Left ventricle myocardium inferior (tissue), 1 donor: Measurements from ENCODE around the gene C18orf63. TPM values are rescaled to one million over a fixed set of nuclear protein-coding genes. Genes with fewer than 3 reads are reported as not detected.
A peak's percentile ranks its signal among the peaks of the same experiment; 100 is the strongest.
"Not testable (repeated sequence)": the region's sequence is repeated elsewhere in the genome, so short reads cannot be mapped to it uniquely, and the experiment has no call there.

Experiments used
- DNase-seq: peaks from one replicate; pipeline ENCODE4 v3.0.0-alpha.2; 2020
- H3K27ac ChIP-seq: fragments of 200-600 bp; replicated peaks from 2 replicates; pipeline ENCODE4 v1.8.0; 2021
- H3K27me3 ChIP-seq: fragments of 200-600 bp; 2 replicates; pipeline ENCODE4 v1.8.0; 2021; ENCODE audit warnings: low read depth
- H3K36me3 ChIP-seq: fragments of 200-600 bp; 2 replicates; pipeline ENCODE4 v1.8.0; 2021
- H3K4me1 ChIP-seq: fragments of 200-600 bp; 2 replicates; pipeline ENCODE4 v1.8.0; 2021
- H3K4me3 ChIP-seq: fragments of 200-600 bp; 2 replicates; pipeline ENCODE4 v1.8.0; 2021; ENCODE audit warnings: mild to moderate bottlenecking, moderate library complexity
- H3K9me3 ChIP-seq: fragments of 200-600 bp; replicated peaks from 2 replicates; pipeline ENCODE4 v1.8.0; 2021
- CTCF ChIP-seq: fragments of 200-600 bp; IDR thresholded peaks from 2 replicates; pipeline ENCODE4 v1.8.0; 2021; ENCODE audit warnings: antibody characterized with exemption, mild to moderate bottlenecking, borderline replicate concordance
- intact Hi-C: fragments of 100-400 bp; cut with micrococcal nuclease; formaldehyde crosslinking; loops from one replicate; pipeline ENCODE4 v1.11.0; 2022
- total RNA-seq: library from RNA; stranded (reverse); fragmentation: NEBNext Ultra II Directional; extraction: Animal tissue kit (Norgen Biotek cat#: 25700); gene quantifications from one replicate; pipeline ENCODE4 v1.2.1, GENCODE V29; 2021
- donor health status: DM: no; HTN: yes; CAD: no; lungs with severe emphysema.

C18orf63 gene
- total RNA-seq, 1 donor from 2014 or later = not detected

DNA sequence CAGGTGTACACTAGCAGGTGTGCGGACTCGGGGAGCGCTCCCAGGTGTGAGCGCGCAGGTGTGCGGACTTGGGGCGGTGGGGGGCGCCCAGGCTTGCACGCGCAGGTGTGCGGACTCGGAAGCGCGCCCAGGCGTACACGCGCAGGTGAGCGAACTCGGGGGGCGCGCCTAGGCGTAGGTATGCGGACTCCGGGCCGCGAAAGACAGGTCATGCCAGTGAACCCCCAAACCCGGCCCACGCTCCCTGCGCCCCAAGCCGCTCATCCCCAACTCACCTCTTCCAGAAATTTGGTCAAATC lies 24.2 kb upstream of the C18orf63 start:
- TF ChIP-seq CTCF = no peak
- Histone ChIP-seq H3K4me3 (peak overlapping the region; percentile 87), H3K27me3 (no peaks in the 10 kb centered on the region), H3K9me3 (no peaks in the 10 kb centered on the region), H3K36me3 (no peaks in the 10 kb centered on the region), H3K4me1 (peaks cover 60% of the 10 kb centered on the region), H3K27ac (peak overlapping the region; percentile 90)
- intact Hi-C loops = no loop called here
- DNase-seq = no peak

DNA sequence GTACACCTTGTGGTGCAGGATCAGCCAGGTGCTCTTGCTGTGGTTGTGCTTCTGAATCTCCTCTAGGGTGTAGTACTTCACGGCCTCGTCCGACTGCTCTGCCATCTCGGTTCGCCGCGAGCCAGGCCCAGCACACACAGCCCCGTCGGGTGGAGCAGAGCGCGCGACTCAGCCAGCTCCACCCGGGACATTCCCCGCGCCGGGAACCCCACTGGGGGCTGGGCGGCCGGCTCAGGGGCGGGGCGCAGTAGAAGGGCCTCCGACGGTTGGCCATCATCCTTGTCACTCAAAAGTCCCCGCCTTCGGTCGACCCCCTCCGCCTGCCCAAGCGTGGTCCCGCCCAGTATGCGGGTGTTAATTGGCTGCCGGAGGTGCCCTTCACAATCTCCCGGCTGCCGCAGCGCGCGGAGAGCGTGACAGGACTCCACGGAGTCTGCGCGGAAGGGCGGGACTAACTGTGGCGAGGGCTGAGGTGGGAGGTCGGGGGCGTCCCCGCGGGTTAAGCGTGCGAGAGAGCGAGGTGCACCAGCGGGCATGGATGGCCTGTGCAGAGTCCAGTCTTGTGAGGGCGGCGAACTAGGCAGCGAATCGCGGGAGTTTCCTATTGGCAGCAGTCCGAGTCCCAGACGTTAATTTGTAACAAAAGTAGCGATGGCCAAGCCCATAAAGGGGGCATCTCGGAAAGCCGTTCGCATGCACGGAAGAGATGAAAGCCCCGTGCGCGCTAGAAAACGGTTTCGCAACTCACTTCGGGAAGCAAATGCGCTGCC lies 23.7 kb upstream of the C18orf63 start, which contains the start of gene CYB5A:
Gene CYB5A, minus strand, starts transcription at position 193 of the 770 bp plus-strand sequence. Its CDS starts 88 bp downstream, at position 105.
- H3K36me3 ChIP-seq = no peaks in the 10 kb centered on the region
- H3K4me1 ChIP-seq = peaks cover 55% of the 10 kb centered on the region
- intact Hi-C loops = no loop called here
- peak within 1 kb of the TSS; percentile 87 for H3K4me3 ChIP-seq
- H3K27ac ChIP-seq = peak within 1 kb of the TSS; percentile 90
- peak; percentile 99 for DNase-seq
- no peak for TF ChIP-seq CTCF
- no peaks in the 10 kb centered on the region for H3K27me3 ChIP-seq
- H3K9me3 ChIP-seq = no peaks in the 10 kb centered on the region

GRCh38 chr18:74292541-74292858 lies 23.1 kb upstream of the C18orf63 start:
- H3K27me3 ChIP-seq = no peaks in the 10 kb centered on the region
- intact Hi-C loops = no loop called here
- H3K4me3 ChIP-seq = peak overlapping the region; percentile 87
- no peaks in the 10 kb centered on the region for H3K36me3 ChIP-seq
- H3K27ac ChIP-seq = peak overlapping the region; percentile 90
- TF ChIP-seq CTCF = no peak
- no peak for DNase-seq
- peaks cover 49% of the 10 kb centered on the region for H3K4me1 ChIP-seq
- H3K9me3 ChIP-seq = no peaks in the 10 kb centered on the region

- intact Hi-C loops, H3K27ac ChIP-seq, H3K36me3 ChIP-seq, DNase-seq, H3K27me3 ChIP-seq, H3K9me3 ChIP-seq: not testable (repeated sequence)
- peaks cover 44% of the 10 kb centered on the region for H3K4me1 ChIP-seq
- H3K4me3 ChIP-seq = peak overlapping the region; percentile 87
Measured at GRCh38 chr18:74292982-74293381, 22.7 kb upstream of the C18orf63 start.

DNA sequence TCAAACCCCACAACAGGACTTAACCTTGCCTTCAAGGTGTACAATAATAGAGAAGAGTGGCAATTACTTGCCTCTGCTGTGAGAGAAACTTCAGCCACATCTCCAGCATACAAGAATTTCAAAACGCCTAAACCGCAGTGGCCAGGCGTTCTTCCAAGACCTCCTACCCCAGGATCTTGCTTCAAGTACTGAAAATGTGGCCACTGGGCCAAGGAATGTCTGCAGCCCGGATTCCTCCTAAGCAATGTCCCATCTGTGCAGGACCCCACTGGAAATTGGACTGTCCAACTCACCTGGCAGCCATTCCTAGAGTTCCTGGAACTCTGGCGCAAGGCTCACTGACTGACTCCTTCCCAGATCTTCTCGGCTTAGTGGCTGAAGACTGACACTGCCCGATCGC lies 21.1 kb upstream of the C18orf63 start:
- TF ChIP-seq CTCF = no peak
- intact Hi-C loops = no loop called here
- H3K9me3 ChIP-seq = no peaks in the 10 kb centered on the region

GRCh38 chr18:74299162-74299561 lies 16.5 kb upstream of the C18orf63 start:
- Histone ChIP-seq H3K4me1 (no peaks in the 10 kb centered on the region), H3K9me3 (no peaks in the 10 kb centered on the region), H3K36me3 (no peaks in the 10 kb centered on the region), H3K4me3 (no peak overlapping the region), H3K27me3 (no peaks in the 10 kb centered on the region), H3K27ac (no peak overlapping the region)
- DNase-seq = no peak
- no peak for TF ChIP-seq CTCF
- intact Hi-C loops = no loop called here

More for the DNA sequence above, 21.1 kb upstream of the C18orf63 start:
- no peak overlapping the region for H3K27ac ChIP-seq
- H3K4me1 ChIP-seq = peaks cover 29% of the 10 kb centered on the region
- H3K4me3 ChIP-seq = no peak overlapping the region
- H3K27me3 ChIP-seq = no peaks in the 10 kb centered on the region
- H3K36me3 ChIP-seq = no peaks in the 10 kb centered on the region
- DNase-seq = no peak
